GM21381 (cell line): ENCODE results near the gene CYBB.

Experiments
- ATAC-seq: cut with Tn5 transposase; IDR thresholded peaks from one replicate; pipeline ENCODE4 v1.9.1; 2021; ENCODE audit warnings: mild to moderate bottlenecking, moderate library complexity; ENCODE audit not compliant: unreplicated experiment

Gene CYBB

GRCh38 chrX:37830371-37830770, 50.5 kb downstream of the CYBB start:
- no peak for ATAC-seq

GRCh38 chrX:37834937-37835336, 55.1 kb downstream of the CYBB start:
- ATAC-seq = no peak

- ATAC-seq = no peak
Measured at GRCh38 chrX:37840931-37841330, 61.1 kb downstream of the CYBB start.

- no peak for ATAC-seq
Measured at GRCh38 chrX:37844622-37845021, 64.8 kb downstream of the CYBB start.

- ATAC-seq = no peak
Measured at GRCh38 chrX:37846141-37846540, 66.3 kb downstream of the CYBB start.

GRCh38 chrX:37846558-37846933, 66.7 kb downstream of the CYBB start:
- ATAC-seq = no peak

GRCh38 chrX:37846934-37847732, 67.3 kb downstream of the CYBB start, which contains the start of gene DYNLT3:
TSS of gene DYNLT3 (minus strand) at chrX:37847571. CDS start at chrX:37847510, 61 bp downstream.
- peak; percentile 100 for ATAC-seq

- ATAC-seq = no peak
Measured at GRCh38 chrX:37847733-37848197, 67.9 kb downstream of the CYBB start.

- no peak for ATAC-seq
Measured at GRCh38 chrX:37854148-37854547, 74.3 kb downstream of the CYBB start.

GRCh38 chrX:37854748-37855147, 74.9 kb downstream of the CYBB start:
- ATAC-seq = no peak

- no peak for ATAC-seq
Measured at GRCh38 chrX:37860721-37861120, 80.9 kb downstream of the CYBB start.

- ATAC-seq = no peak
Measured at GRCh38 chrX:37862851-37863250, 83.0 kb downstream of the CYBB start.
